GM21723 (cell line): ENCODE data around the gene MIER3.

Experiments
- ATAC-seq: cut with Tn5 transposase; IDR thresholded peaks from one replicate; pipeline ENCODE4 v1.9.1; 2021; ENCODE audit warnings: mild to moderate bottlenecking, moderate library complexity; ENCODE audit not compliant: unreplicated experiment

Gene MIER3

DNA sequence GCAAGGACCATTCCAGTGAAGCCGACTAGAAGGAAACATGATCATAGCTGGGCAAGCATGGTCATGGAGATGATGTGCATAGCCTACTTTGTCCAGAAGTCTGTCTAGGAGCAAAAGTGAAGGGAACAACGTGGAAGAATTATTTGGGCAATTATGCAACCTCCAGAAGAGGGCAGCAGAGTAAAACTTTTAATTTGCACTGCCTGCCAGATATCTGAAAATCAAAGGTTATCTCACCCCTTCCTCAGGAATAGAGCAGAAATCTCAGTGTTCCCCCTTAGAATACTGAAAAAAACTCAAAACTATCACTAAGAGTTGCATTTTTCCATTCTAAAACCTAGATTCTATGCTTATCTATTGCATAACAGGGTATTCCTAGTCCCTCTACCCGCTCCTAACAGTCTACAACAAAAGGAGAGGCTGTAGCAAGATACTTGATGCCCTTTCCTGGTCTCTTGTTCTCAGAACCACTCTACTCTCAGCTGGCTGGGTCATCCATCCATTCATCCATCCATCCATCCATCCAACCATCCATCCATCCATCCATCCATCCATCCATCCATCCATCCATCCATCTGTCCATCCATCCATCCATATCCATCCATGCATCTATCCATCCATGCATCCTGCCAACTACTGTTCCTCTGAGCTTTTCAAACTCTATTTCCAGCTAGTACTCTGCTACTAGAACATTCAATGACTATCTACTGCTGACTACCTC, 50.9 kb downstream of the MIER3 start:
- no peak for ATAC-seq

DNA sequence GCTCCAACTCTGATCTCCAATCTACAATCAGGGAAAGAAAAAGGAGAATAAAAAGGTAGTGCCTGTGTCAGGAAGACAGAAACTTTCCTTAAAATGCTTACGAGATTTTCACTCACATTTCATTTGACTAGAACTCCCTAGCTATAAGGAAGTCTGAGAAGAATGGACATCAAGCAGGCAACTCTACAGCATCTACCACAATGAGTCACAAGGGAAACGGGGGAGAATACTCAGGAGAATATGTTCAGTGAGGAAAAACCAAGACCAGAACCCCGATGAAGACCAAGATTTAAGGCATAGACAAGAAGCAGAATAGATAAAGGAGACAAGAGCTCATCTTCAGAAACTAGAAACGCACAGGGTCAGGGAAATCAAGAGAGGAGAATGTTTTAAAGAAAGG, 51.5 kb downstream of the MIER3 start:
- no peak for ATAC-seq

DNA sequence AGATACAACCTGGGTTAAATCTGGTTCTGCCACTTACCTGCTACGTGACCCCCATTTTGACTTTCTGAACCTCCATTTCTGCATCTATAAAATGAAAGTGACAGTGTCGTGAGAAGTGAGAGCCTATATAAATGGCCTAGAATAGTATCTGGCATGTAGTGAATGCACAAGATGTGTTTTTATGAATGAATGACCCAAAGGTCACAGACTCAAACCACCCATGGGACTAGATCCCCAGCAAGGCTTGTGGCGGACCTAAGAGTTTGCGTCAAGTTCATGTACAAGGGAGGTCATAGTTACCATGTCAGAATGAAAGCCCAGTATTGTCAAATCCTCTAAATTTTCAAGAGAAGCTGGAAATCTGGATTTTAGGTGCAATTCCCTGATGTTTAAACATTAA, 53.7 kb downstream of the MIER3 start:
- ATAC-seq: no peak

DNA sequence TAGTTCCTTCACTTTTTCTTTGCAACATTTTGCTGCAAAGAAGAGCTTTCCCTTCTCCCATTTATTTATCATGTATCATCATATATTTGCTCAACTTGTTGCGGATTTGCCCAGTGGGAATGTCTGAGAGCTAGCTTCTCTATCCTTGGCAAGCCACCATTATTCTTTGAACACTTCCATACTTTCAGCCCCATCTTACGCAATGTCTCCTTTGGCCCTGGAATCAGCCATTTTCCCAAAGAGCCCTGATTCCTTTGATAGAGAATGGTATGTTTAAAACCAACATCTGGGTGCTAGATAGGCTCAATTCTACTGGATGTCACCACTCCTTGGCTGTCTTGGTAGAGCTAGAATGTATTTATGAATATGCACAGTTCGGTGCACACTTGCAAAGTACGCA, 55.2 kb downstream of the MIER3 start:
- no peak for ATAC-seq

DNA sequence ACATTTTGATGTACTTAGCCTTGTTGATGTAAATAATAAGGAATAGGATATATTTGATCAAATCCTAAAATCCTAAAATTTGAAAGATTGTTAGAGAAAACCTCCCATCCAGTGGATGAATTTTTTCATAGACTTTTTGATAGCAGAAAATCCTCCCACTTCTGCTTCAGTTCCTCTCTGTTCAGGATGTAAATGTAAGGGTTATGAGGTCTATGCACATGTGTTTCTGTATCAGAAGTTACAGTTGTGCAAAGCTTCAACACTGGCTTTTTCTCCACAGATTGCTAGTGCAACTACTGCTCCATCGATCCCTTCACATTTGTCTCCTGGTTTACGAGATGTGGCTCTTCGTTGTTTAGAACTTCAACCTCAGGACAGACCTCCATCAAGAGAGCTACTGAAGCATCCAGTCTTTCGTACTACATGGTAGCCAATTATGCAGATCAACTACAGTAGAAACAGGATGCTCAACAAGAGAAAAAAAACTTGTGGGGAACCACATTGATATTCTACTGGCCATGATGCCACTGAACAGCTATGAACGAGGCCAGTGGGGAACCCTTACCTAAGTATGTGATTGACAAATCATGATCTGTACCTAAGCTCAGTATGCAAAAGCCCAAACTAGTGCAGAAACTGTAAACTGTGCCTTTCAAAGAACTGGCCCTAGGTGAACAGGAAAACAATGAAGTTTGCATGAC, 58.5 kb downstream of the MIER3 start:
- no peak for ATAC-seq

DNA sequence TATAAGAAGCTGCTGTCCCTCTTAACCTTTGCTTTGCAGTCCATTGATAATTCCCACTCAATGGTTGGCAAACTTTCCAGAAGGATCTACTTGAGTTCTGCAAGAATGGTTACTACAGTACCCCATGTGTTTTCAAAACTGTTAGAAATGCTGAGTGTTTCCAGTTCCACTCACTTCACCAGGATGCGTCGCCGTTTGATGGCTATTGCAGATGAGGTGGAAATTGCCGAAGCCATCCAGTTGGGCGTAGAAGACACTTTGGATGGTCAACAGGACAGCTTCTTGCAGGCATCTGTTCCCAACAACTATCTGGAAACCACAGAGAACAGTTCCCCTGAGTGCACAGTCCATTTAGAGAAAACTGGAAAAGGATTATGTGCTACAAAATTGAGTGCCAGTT, 70.4 kb downstream of the MIER3 start:
- ATAC-seq: no peak

DNA sequence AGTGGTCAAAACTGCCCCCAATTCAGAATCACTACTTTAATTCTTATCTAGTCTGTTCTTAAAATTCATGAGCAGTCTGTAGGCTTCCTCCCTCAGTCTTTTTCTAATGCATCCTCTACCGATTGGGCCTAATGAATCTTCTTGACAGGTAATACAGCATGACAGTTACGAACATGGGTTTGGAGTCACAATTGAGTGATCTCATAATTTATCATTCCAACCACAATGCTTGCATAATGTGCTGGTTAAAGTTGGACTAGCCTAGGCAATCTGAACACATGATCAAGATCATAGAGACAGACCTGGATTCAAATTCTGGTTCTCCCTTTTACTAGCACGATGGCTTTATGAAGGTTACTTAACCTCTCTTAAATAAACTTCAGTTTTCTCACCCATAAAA, 75.6 kb downstream of the MIER3 start:
- no peak for ATAC-seq

DNA sequence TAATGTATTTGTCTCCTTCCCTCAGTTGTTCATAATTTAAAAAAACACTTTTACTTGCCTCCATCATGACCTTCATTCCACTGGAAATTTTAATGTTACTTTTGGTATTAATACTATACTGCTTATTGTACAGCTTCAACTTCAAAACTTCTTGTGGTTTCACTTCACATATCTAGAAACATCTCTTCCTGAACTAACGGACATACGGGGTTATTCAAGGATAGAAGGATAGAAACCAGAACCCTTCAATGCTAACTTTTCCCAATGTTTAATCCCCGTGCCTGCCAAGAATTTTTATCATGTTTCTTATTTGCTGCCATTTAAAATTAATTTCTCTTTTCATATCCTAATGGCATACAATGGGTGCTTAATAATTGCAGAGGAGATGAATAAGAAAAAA, 78.9 kb downstream of the MIER3 start:
- ATAC-seq: no peak

DNA sequence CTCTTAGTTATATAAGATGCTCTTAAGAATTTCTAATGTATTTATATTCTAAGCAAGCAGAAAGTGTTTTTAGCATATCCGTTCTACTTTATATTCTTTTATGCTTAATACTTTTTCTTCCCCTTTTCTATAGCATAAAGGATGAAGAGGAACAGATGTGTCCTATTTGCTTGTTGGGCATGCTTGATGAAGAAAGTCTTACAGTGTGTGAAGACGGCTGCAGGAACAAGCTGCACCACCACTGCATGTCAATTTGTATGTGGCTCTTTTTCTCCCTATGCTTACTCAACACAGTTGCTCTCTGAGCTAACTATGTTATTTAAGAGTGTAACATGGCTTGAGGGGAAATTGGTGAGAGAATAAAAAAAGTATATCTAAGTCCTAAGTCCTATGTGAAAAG, 80.1 kb downstream of the MIER3 start:
- no peak for ATAC-seq
